ENCODE measurements around the gene SPANXN2. TPM values are rescaled to one million over a fixed set of nuclear protein-coding genes. Genes with fewer than 3 reads are reported as not detected.

Gene SPANXN2
- total and polyA plus RNA-seq, 2 of the 8 experiments (the other 6 are each of a cell fraction or from before 2014, with no cell fraction given), result not detected

DNA sequence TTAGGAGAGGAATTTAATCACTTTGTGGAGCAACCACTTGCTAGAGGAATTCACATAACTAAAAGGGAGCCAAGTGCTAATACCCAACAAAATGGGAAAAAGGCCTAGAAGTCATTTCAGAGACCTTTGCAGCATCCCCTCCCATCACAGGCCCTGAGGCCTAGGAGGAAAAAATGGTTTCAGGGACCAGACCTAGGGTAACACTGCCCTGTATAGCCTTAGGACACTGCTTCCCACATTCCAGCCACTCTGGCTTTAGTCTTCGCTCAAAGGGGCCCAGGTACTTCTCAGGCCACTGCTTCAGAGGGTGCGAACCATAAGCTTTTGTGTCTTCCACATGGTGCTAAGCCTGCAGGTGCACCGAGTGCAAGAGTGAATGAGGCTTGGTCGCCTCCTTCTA, 19.1 kb downstream of the SPANXN2 start:
- peaks cover 0 to 14% of the 10 kb centered on the region in 2 experiments; a peak in 3 of 4 replicates for H3K9me3 ChIP-seq (ENCODE audit: insufficient read depth in 2 of 2, low read depth in 1 of 2, low read length in 1 of 2)
- TF ChIP-seq BACH1 (IDR thresholded peaks at IDR 0.05; ENCODE audit: low read length) (no peak), HDAC6 (IDR thresholded peaks at IDR 0.05; ENCODE audit: low read depth, low read length) (no peak)
- TF ChIP-seq, protein P1, sequence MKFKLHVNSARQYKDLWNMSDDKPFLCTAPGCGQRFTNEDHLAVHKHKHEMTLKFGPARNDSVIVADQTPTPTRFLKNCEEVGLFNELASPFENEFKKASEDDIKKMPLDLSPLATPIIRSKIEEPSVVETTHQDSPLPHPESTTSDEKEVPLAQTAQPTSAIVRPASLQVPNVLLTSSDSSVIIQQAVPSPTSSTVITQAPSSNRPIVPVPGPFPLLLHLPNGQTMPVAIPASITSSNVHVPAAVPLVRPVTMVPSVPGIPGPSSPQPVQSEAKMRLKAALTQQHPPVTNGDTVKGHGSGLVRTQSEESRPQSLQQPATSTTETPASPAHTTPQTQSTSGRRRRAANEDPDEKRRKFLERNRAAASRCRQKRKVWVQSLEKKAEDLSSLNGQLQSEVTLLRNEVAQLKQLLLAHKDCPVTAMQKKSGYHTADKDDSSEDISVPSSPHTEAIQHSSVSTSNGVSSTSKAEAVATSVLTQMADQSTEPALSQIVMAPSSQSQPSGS (IDR thresholded peaks at IDR 0.05; ENCODE audit: low read length), result no peak
- H3K27me3 ChIP-seq (replicated peaks in 1 of 4; ENCODE audit: control insufficient read depth in 3 of 4, extremely low read depth in 1 of 4, insufficient read depth in 3 of 4, low read length in 3 of 4), result no peaks in the 10 kb centered on the region
- DNase-seq (ENCODE audit: low read depth in 1 of 2, low spot score in 2 of 2) (no peak), FAIRE-seq (no peak)
- no peaks in the 10 kb centered on the region for H3K79me2 ChIP-seq (ENCODE audit: control insufficient read depth in 1 of 2, insufficient read depth in 2 of 2, low read length in 2 of 2)
- no peak overlapping the region for H2BK15ac ChIP-seq (ENCODE audit: low read length)
- no peaks in the 10 kb centered on the region for H3K36me3 ChIP-seq (ENCODE audit: control insufficient read depth in 2 of 4, insufficient read depth in 4 of 4, low read length in 3 of 4)
- H2BK20ac ChIP-seq (ENCODE audit: low read length), result no peak overlapping the region
- H2BK120ac ChIP-seq (replicated peaks; ENCODE audit: low read depth, low read length), result no peak overlapping the region
- no peaks in the 10 kb centered on the region for H3K4me1 ChIP-seq (replicated peaks in 1 of 4; ENCODE audit: control insufficient read depth in 3 of 4, insufficient read depth in 4 of 4, low read length in 3 of 4)
- H3K4ac ChIP-seq (replicated peaks; ENCODE audit: insufficient read length, low read depth, low read length), result no peak overlapping the region
- no peak overlapping the region for H3K9ac ChIP-seq (replicated peaks in 1 of 4; ENCODE audit: extremely low read depth in 1 of 4, low read depth in 3 of 4, low read length in 3 of 4)
- H3K23me2 ChIP-seq (ENCODE audit: low read depth, low read length), result no peaks in the 10 kb centered on the region
- no peak overlapping the region for H3K23ac ChIP-seq (ENCODE audit: insufficient read length)
- no peak overlapping the region for H4K5ac ChIP-seq (ENCODE audit: insufficient read length, low read depth, low read length)
- H2BK12ac ChIP-seq (ENCODE audit: low read depth, low read length), result no peak overlapping the region
- H2AK5ac ChIP-seq (ENCODE audit: low read depth, low read length), result no peak overlapping the region
- H3K27ac ChIP-seq (ENCODE audit: low read depth, low read length), result no peak overlapping the region
- no peak overlapping the region for H4K8ac ChIP-seq (ENCODE audit: extremely low read depth, insufficient read depth, low read length)
- no peak overlapping the region for H3K14ac ChIP-seq (ENCODE audit: insufficient read length)
- WGBS, 2 experiments (ENCODE audit: extremely low coverage in 1 of 2, insufficient coverage in 1 of 2, insufficient read length in 1 of 2, insufficient replicate concordance in 2 of 2, low coverage in 1 of 2, low lambda C conversion rate in 2 of 2, missing lambda C conversion rate in 1 of 2), result no CpG with 5 or more reads among the region's 4 CpGs
- no peak overlapping the region for H4K91ac ChIP-seq (replicated peaks; ENCODE audit: insufficient read length, low read length)
- no peaks in the 10 kb centered on the region for H3K79me1 ChIP-seq (ENCODE audit: low read depth, low read length)
- no peaks in the 10 kb centered on the region for H4K20me1 ChIP-seq (replicated peaks in 1 of 2; ENCODE audit: control insufficient read depth in 1 of 2, insufficient read depth in 2 of 2, low read length in 2 of 2)
- H3K4me2 ChIP-seq (ENCODE audit: insufficient read depth in 1 of 2, low read depth in 2 of 2, low read length in 2 of 2), result no peak overlapping the region
- H3K4me3 ChIP-seq (ENCODE audit: extremely low read depth in 1 of 4, insufficient read depth in 2 of 4, low read depth in 3 of 4, low read length in 4 of 4), result no peak overlapping the region
- ChIA-PET CTCF (ENCODE audit: partially characterized antibody) (no interaction called here), POLR2A (ENCODE audit: partially characterized antibody) (no interaction called here)
- H3K18ac ChIP-seq (ENCODE audit: extremely low read depth, low read length), result no peak overlapping the region
- no peak overlapping the region for H3K56ac ChIP-seq (replicated peaks; ENCODE audit: insufficient read length, low read depth, low read length)
- no peak overlapping the region for H2AFZ ChIP-seq (ENCODE audit: low read length)
- H2BK5ac ChIP-seq (ENCODE audit: low read depth, low read length), result no peak overlapping the region

Data from H1 (cell line).